ENCODE results near the gene ANKRD33B. TPM values are rescaled to one million over a fixed set of nuclear protein-coding genes. Genes with fewer than 3 reads are reported as not detected.

Gene ANKRD33B
- polyA plus RNA-seq, 3 donors = 0.05 TPM; not detected in 2

DNA sequence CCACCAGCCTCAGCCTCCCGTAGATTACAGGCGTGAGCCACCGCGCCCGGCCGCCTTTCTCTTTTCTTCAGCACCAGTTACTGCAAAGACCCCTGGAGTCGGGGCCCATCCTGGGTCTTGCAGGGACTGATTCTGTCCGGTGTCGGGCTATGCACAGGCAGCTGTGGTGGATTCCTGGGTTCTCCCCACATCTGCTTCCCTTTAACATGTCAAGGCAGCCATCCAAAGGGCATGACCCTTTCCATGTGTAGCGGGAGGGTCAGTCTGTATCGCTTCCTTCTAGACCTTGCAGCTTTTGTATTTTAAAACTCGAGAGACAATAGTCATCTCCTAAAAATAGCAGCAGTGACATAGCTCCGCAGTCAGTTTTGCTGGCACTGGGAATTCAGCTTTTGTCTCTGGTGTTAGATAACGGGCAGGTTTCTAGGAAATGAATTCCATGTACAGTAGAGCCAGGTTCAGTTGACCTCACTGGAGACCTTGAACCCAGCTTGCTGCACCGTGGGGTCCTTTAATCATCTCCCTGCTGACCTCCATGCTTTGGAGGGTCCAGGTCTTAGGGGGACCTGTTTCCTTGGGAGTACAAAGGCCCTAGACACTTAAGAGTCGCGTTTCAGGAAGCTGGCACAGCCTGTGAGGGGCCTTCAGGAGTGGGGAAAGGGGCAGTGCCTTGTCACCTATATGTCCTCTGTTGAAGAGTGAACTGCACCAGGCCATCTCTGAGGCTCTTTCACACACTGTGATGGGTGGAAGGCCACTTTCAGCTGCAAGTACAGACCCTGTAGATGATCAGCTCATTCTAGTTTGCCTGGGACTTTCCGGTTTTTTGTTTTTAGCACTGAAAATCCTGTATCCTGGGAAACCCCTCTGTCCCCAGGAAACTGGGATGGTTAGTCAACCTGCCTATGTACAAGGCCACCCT, 13.8 kb downstream of the ANKRD33B start:
- Histone ChIP-seq H4K20me1 (ENCODE audit: insufficient read depth, low read length) (no peaks in the 10 kb centered on the region), H2AFZ (ENCODE audit: insufficient read depth, low read depth, low read length, poor library complexity, severe bottlenecking) (peak overlapping the region; percentile 3), H3K4me2 (replicated peaks; ENCODE audit: extremely low read depth, low read length, poor library complexity, severe bottlenecking) (no peak overlapping the region), H3K27me3 (ENCODE audit: control insufficient read depth in 2 of 2, insufficient read depth in 2 of 2, low read length in 2 of 2) (no peaks in the 10 kb centered on the region), H3K9me3 (replicated peaks in 1 of 2; ENCODE audit: control insufficient read depth in 1 of 2, insufficient read depth in 1 of 2, low read length in 2 of 2) (peaks cover 0 to 3% of the 10 kb centered on the region in 2 donors), H3K27ac (ENCODE audit: low read depth in 1 of 2, low read length in 2 of 2) (no peak overlapping the region), H3K4me3 (replicated peaks in 1 of 3; ENCODE audit: low read depth in 2 of 3, low read length in 3 of 3) (no peak overlapping the region), H3K9ac (ENCODE audit: insufficient read depth, low read length, poor library complexity, severe bottlenecking) (no peak overlapping the region), H3K36me3 (replicated peaks in 1 of 2; ENCODE audit: control insufficient read depth in 1 of 2, insufficient read depth in 2 of 2, low read length in 2 of 2) (no peaks in the 10 kb centered on the region), H3K79me2 (ENCODE audit: insufficient read depth, low read length) (peaks cover 12% of the 10 kb centered on the region), H3K4me1 (ENCODE audit: control insufficient read depth in 1 of 2, insufficient read depth in 2 of 2, low read length in 2 of 2) (peaks cover 26 to 34% of the 10 kb centered on the region in 2 donors)
- H3K27me3 Mint-ChIP-seq (ENCODE audit: low read depth in 3 of 3) = peaks cover 0 to 2% (median 1%) of the 10 kb centered on the region in 3 donors
- peaks cover 0 to 9% (median 2%) of the 10 kb centered on the region in 7 donors for H3K9me3 Mint-ChIP-seq
- intact Hi-C loops (cut with micrococcal nuclease) = loop anchor here in 1 of 2 donors (5.0 kb wide), 1 partner anchor 50 kb away; no protein-coding TSS in a partner anchor
- H3K4me1 Mint-ChIP-seq = peaks cover 59% of the 10 kb centered on the region
- peak overlapping the region in 5 of 7 donors; percentile 10 to 72 (median 40) for H3K27ac Mint-ChIP-seq
- no peak overlapping the region for H3K4me3 Mint-ChIP-seq
- TF ChIP-seq, protein P1, sequence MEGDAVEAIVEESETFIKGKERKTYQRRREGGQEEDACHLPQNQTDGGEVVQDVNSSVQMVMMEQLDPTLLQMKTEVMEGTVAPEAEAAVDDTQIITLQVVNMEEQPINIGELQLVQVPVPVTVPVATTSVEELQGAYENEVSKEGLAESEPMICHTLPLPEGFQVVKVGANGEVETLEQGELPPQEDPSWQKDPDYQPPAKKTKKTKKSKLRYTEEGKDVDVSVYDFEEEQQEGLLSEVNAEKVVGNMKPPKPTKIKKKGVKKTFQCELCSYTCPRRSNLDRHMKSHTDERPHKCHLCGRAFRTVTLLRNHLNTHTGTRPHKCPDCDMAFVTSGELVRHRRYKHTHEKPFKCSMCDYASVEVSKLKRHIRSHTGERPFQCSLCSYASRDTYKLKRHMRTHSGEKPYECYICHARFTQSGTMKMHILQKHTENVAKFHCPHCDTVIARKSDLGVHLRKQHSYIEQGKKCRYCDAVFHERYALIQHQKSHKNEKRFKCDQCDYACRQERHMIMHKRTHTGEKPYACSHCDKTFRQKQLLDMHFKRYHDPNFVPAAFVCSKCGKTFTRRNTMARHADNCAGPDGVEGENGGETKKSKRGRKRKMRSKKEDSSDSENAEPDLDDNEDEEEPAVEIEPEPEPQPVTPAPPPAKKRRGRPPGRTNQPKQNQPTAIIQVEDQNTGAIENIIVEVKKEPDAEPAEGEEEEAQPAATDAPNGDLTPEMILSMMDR (IDR thresholded peaks at IDR 0.05) = no peak
- peak; percentile 41 to 75 (median 48) for DNase-seq
- H3K36me3 Mint-ChIP-seq = peaks cover 0 to 8% of the 10 kb centered on the region in 2 donors
- WGBS (ENCODE audit: insufficient coverage) = 61% methylated on average over 17 of the region's 18 CpGs

DNA sequence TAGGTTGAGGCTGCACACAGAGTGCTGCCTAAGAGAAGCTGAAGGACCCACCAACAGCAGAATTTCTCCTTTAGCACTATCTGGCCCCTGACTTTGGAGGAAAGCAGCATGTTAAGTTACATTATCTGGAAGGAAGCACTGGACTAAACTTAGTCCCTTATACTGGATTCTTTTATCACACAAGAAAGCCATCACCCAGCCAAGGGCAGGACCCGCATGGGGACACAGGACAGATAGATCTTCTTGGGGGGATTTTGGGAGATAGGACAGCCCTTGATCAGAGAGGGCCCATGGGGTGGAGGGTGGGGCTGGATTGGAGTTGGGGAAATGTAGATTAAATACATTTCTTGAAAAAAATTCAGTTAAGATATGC, 14.4 kb downstream of the ANKRD33B start:
- H3K36me3 Mint-ChIP-seq = peaks cover 0 to 9% of the 10 kb centered on the region in 2 donors
- H3K79me2 ChIP-seq (ENCODE audit: insufficient read depth, low read length) = peaks cover 12% of the 10 kb centered on the region
- H2AFZ ChIP-seq (ENCODE audit: insufficient read depth, low read depth, low read length, poor library complexity, severe bottlenecking) = peak overlapping the region; percentile 3
- peaks cover 26 to 34% of the 10 kb centered on the region in 2 donors for H3K4me1 ChIP-seq (ENCODE audit: control insufficient read depth in 1 of 2, insufficient read depth in 2 of 2, low read length in 2 of 2)
- no CpG with 5 or more reads among the region's 1 CpG for WGBS (ENCODE audit: insufficient coverage)
- TF ChIP-seq, protein P1 (IDR thresholded peaks at IDR 0.05) = no peak
- H3K9ac ChIP-seq (ENCODE audit: insufficient read depth, low read length, poor library complexity, severe bottlenecking) = no peak overlapping the region
- H3K4me2 ChIP-seq (replicated peaks; ENCODE audit: extremely low read depth, low read length, poor library complexity, severe bottlenecking) = no peak overlapping the region
- H3K27me3 Mint-ChIP-seq (ENCODE audit: low read depth in 3 of 3) = peaks cover 0 to 3% (median 1%) of the 10 kb centered on the region in 3 donors
- H3K9me3 Mint-ChIP-seq = peaks cover 0 to 9% (median 2%) of the 10 kb centered on the region in 7 donors
- intact Hi-C loops (cut with micrococcal nuclease) = loop anchor here in 1 of 2 donors (5.0 kb wide), 1 partner anchor 49 kb away; no protein-coding TSS in a partner anchor
- H3K4me3 ChIP-seq (replicated peaks in 1 of 3; ENCODE audit: low read depth in 2 of 3, low read length in 3 of 3) = no peak overlapping the region
- H3K27ac ChIP-seq (ENCODE audit: low read depth in 1 of 2, low read length in 2 of 2) = no peak overlapping the region
- DNase-seq = no peak
- peaks cover 59% of the 10 kb centered on the region for H3K4me1 Mint-ChIP-seq
- no peaks in the 10 kb centered on the region for H4K20me1 ChIP-seq (ENCODE audit: insufficient read depth, low read length)
- H3K4me3 Mint-ChIP-seq = no peak overlapping the region
- H3K27me3 ChIP-seq (ENCODE audit: control insufficient read depth in 2 of 2, insufficient read depth in 2 of 2, low read length in 2 of 2) = no peaks in the 10 kb centered on the region
- no peaks in the 10 kb centered on the region for H3K36me3 ChIP-seq (replicated peaks in 1 of 2; ENCODE audit: control insufficient read depth in 1 of 2, insufficient read depth in 2 of 2, low read length in 2 of 2)
- H3K27ac Mint-ChIP-seq = no peak overlapping the region
- H3K9me3 ChIP-seq (replicated peaks in 1 of 2; ENCODE audit: control insufficient read depth in 1 of 2, insufficient read depth in 1 of 2, low read length in 2 of 2) = peaks cover 0 to 3% of the 10 kb centered on the region in 2 donors

Data from CD14-positive monocyte (primary cell).